ENCODE results near the gene ITPRID1. TPM values are rescaled to one million over a fixed set of nuclear protein-coding genes. Genes with fewer than 3 reads are reported as not detected.
"Not testable (repeated sequence)": the region's sequence is repeated elsewhere in the genome, so short reads cannot be mapped to it uniquely, and the experiment has no call there.

ITPRID1 gene
- total RNA-seq (2014; rRNA removed; shearing (Covaris generic)) (not detected in 2 replicates), polyA plus RNA-seq (2016; fragmentation: Nextera tagmentation; extraction: Ambion mirVana) (not detected in 2 replicates)

DNA sequence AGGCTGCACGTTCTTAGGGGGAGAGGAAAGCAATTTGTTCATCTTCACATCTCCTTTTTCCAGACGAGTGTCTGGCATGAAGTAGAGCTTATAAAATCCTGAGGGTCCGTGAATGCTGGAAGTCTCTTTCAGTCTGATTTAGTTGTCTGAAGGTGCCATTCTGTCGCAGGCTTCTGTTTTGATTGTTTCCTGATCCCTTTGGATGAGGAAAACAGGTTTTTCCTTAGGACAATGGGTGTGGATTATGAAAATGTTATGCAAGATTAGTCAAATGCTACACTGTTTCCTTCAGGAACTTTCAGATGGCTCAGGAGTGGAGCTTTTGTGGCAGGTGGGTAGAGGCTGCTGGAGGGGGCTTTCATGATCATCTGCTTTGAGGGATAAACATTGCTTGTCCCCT, at the start of gene ITPRID1:
Gene ITPRID1, plus strand, starts transcription at position 301 of the 400 bp plus-strand sequence. CDS start 38,935 bp downstream, outside the sequence.
- Histone ChIP-seq H2AFZ (no peak within 1 kb of the TSS), H3F3A (ENCODE audit: insufficient read depth) (no peaks in the 10 kb centered on the region), H3K36me3 (ENCODE audit: low read depth) (no peaks in the 10 kb centered on the region), H3K4me2 (ENCODE audit: unreplicated experiment) (no peak within 1 kb of the TSS), H4K20me1 (ENCODE audit: insufficient read depth) (no peaks in the 10 kb centered on the region), H3K4me3 (no peak within 1 kb of the TSS), H3K4me1 (ENCODE audit: insufficient read depth) (no peaks in the 10 kb centered on the region), H3K9me2 (ENCODE audit: insufficient read depth) (no peaks in the 10 kb centered on the region), H3K27ac (no peak within 1 kb of the TSS), H3K27me3 (replicated peaks; ENCODE audit: insufficient read depth) (no peaks in the 10 kb centered on the region), H3K79me2 (ENCODE audit: insufficient read depth) (no peaks in the 10 kb centered on the region), H3K9me3 (ENCODE audit: low read depth) (no peaks in the 10 kb centered on the region), H3K9ac (no peak within 1 kb of the TSS)
- 1 to 3% methylated on average over 4 of the region's 4 CpGs for WGBS, 2 experiments (ENCODE audit: low coverage in 1 of 2, low lambda C conversion rate in 2 of 2, missing lambda C conversion rate in 2 of 2)
- in situ Hi-C loops (cut with MboI): no loop called here
- TF ChIP-seq EZH2 (IDR thresholded peaks at IDR 0.05; ENCODE audit: insufficient read depth, poor library complexity, severe bottlenecking) (no peak), EZH2phosphoT487 (IDR thresholded peaks at IDR 0.05; ENCODE audit: insufficient read depth, low read depth) (no peak)
- no peak for DNase-seq

DNA sequence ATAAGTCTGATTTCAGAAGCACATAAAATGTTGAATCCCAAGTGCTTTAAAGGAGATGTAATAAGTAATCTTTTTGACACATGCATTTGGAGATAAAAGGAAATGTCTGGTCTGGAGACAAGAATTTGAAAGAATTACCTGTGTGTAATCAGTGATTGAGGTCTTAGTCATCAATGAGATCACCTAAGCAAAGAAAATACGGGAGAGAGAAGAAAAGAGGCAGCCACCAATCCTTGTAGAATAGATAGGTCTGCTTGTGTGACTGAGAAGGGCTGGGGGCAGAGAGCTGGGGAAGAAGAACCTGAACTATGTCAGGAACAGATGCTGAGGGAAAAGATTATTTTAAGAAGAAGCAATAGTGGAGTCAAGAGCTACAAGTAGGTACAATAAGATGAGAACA, 49.3 kb upstream of the ITPRID1 start:
- Histone ChIP-seq H3K27me3 (replicated peaks; ENCODE audit: insufficient read depth) (no peaks in the 10 kb centered on the region), H3K9ac (no peak overlapping the region), H3K9me2 (ENCODE audit: insufficient read depth) (no peaks in the 10 kb centered on the region), H3K36me3 (ENCODE audit: low read depth) (no peaks in the 10 kb centered on the region), H3K9me3 (ENCODE audit: low read depth) (no peaks in the 10 kb centered on the region), H4K20me1 (ENCODE audit: insufficient read depth) (no peaks in the 10 kb centered on the region), H3F3A (ENCODE audit: insufficient read depth) (no peaks in the 10 kb centered on the region), H3K79me2 (ENCODE audit: insufficient read depth) (no peaks in the 10 kb centered on the region), H2AFZ (no peak overlapping the region), H3K4me3 (no peak overlapping the region), H3K4me2 (ENCODE audit: unreplicated experiment) (no peak overlapping the region), H3K27ac (no peak overlapping the region), H3K4me1 (ENCODE audit: insufficient read depth) (no peaks in the 10 kb centered on the region)
- TF ChIP-seq EZH2 (IDR thresholded peaks at IDR 0.05; ENCODE audit: insufficient read depth, poor library complexity, severe bottlenecking) (no peak), EZH2phosphoT487 (IDR thresholded peaks at IDR 0.05; ENCODE audit: insufficient read depth, low read depth) (no peak)
- DNase-seq: no peak
- in situ Hi-C loops (cut with MboI): no loop called here
- 8 to 9% methylated on average over 1 of the region's 1 CpG for WGBS, 2 experiments (ENCODE audit: low coverage in 1 of 2, low lambda C conversion rate in 2 of 2, missing lambda C conversion rate in 2 of 2)

DNA sequence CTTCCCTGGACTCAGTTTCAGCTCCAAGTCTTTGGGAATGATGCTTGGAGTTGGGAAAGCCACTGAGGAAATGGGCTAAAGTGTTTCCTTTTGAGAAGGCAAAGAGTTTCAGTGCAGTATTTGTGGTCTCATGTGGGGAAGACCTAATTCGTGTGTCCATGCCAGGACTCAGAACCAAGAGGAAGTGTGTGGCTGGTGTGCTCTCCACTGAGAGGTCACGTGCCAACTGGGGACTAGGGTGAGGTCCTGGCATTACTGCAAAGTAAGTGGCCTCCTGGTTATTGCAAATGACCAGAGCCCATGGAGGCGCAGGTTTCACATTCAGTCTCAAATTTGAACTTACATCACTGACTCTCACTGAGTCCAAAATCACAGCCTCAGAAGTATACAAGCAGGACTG, 48.6 kb upstream of the ITPRID1 start:
- TF ChIP-seq EZH2 (IDR thresholded peaks at IDR 0.05; ENCODE audit: insufficient read depth, poor library complexity, severe bottlenecking): no peak
- in situ Hi-C loops (cut with MboI): no loop called here
- H3K4me3 ChIP-seq: no peak overlapping the region
- 12 to 20% methylated on average over 3 of the region's 3 CpGs for WGBS, 2 experiments (ENCODE audit: low coverage in 1 of 2, low lambda C conversion rate in 2 of 2, missing lambda C conversion rate in 2 of 2)
- no peaks in the 10 kb centered on the region for H3K36me3 ChIP-seq (ENCODE audit: low read depth)
- no peaks in the 10 kb centered on the region for H4K20me1 ChIP-seq (ENCODE audit: insufficient read depth)
- H3F3A ChIP-seq (ENCODE audit: insufficient read depth): no peaks in the 10 kb centered on the region
- H3K27me3 ChIP-seq (replicated peaks; ENCODE audit: insufficient read depth): no peaks in the 10 kb centered on the region
- no peak overlapping the region for H3K4me2 ChIP-seq (ENCODE audit: unreplicated experiment)
- H3K9me2 ChIP-seq (ENCODE audit: insufficient read depth): no peaks in the 10 kb centered on the region
- no peak overlapping the region for H3K27ac ChIP-seq
- no peak for DNase-seq
- H2AFZ ChIP-seq: no peak overlapping the region
- H3K4me1 ChIP-seq (ENCODE audit: insufficient read depth): no peaks in the 10 kb centered on the region
- H3K79me2 ChIP-seq (ENCODE audit: insufficient read depth): no peaks in the 10 kb centered on the region
- H3K9me3 ChIP-seq (ENCODE audit: low read depth): no peaks in the 10 kb centered on the region
- no peak overlapping the region for H3K9ac ChIP-seq

DNA sequence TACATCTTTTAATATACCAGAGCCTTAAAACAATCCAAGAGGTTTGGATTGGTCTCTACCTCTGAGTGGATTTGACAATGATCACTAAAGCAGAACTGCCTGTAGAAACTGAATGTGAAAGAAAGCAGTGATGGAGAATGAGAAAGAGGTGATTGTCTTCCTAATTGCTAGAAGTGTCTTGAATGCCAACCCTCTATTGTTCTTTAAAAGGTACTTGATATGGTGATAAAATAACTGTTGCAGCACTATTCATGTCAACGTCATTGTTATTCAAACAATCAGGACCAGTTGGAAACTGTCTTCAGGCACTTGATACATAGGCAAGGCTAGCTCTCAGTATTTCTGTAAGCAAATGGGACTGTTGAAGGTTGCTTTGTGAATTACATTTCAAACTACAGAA, 47.9 kb upstream of the ITPRID1 start:
- no peak overlapping the region for H2AFZ ChIP-seq
- no peak for TF ChIP-seq EZH2phosphoT487 (IDR thresholded peaks at IDR 0.05; ENCODE audit: insufficient read depth, low read depth)
- H3K36me3 ChIP-seq (ENCODE audit: low read depth): no peaks in the 10 kb centered on the region
- no peak overlapping the region for H3K4me2 ChIP-seq (ENCODE audit: unreplicated experiment)
- WGBS, 2 experiments (ENCODE audit: low coverage in 1 of 2, low lambda C conversion rate in 2 of 2, missing lambda C conversion rate in 2 of 2): 0% methylated on average over 1 of the region's 1 CpG
- H3K27ac ChIP-seq: no peak overlapping the region
- no peaks in the 10 kb centered on the region for H4K20me1 ChIP-seq (ENCODE audit: insufficient read depth)
- no peak for DNase-seq
- no peaks in the 10 kb centered on the region for H3K27me3 ChIP-seq (replicated peaks; ENCODE audit: insufficient read depth)
- no peaks in the 10 kb centered on the region for H3K79me2 ChIP-seq (ENCODE audit: insufficient read depth)
- H3K9me2 ChIP-seq (ENCODE audit: insufficient read depth): no peaks in the 10 kb centered on the region
- no peaks in the 10 kb centered on the region for H3K4me1 ChIP-seq (ENCODE audit: insufficient read depth)
- in situ Hi-C loops (cut with MboI): no loop called here
- H3K9me3 ChIP-seq (ENCODE audit: low read depth): no peaks in the 10 kb centered on the region
- no peak overlapping the region for H3K4me3 ChIP-seq
- no peaks in the 10 kb centered on the region for H3F3A ChIP-seq (ENCODE audit: insufficient read depth)
- no peak overlapping the region for H3K9ac ChIP-seq

DNA sequence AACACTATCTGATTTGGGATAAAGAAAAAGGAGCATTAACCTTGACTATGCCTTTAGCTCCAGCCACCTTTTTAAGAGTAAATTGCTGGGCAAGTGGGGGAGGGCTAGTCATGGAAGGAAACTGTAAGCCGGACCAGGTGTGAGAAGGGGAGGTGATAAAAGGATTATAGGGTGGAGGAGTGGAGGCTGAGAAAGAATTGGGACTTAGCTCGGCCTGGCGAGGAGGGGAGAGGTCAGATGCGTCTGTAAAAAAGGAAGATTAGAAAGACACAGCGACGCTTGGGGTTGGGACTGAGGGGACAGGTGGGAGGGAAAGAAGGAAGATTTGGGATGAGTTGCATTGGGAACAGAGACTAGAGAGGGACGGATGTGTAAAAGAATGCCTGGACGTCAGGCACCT, 43.0 kb upstream of the ITPRID1 start:
- in situ Hi-C loops (cut with MboI); H3K36me3 ChIP-seq (ENCODE audit: low read depth): not testable (repeated sequence)
- 17 to 21% methylated on average over 8 of the region's 8 CpGs for WGBS, 2 experiments (ENCODE audit: low coverage in 1 of 2, low lambda C conversion rate in 2 of 2, missing lambda C conversion rate in 2 of 2)

More for the DNA sequence above, 43.0 kb upstream of the ITPRID1 start:
- not testable (repeated sequence) for H3K27me3 ChIP-seq (replicated peaks; ENCODE audit: insufficient read depth); H3K27ac ChIP-seq; H3F3A ChIP-seq (ENCODE audit: insufficient read depth); H3K9ac ChIP-seq; H3K4me1 ChIP-seq (ENCODE audit: insufficient read depth); H3K9me3 ChIP-seq (ENCODE audit: low read depth); H3K4me3 ChIP-seq; H3K4me2 ChIP-seq (ENCODE audit: unreplicated experiment); DNase-seq; H3K79me2 ChIP-seq (ENCODE audit: insufficient read depth); H2AFZ ChIP-seq; H3K9me2 ChIP-seq (ENCODE audit: insufficient read depth); H4K20me1 ChIP-seq (ENCODE audit: insufficient read depth)

All from GM23248 (cell line).